Activated CD4-positive, alpha-beta T cell treated with anti-CD3 and anti-CD28 coated beads, Interleukin-2, amount 50 U/mL, for 4 hours (primary cell): ENCODE results near the gene KIAA0930.
"Not testable (repeated sequence)": the region's sequence is repeated elsewhere in the genome, so short reads cannot be mapped to it uniquely, and the experiment has no call there.

Experiments
- DNase-seq, 2 experiments: peaks; one replicate each; pipeline ENCODE4 v3.0.0-alpha.2; 2020

Gene KIAA0930

DNA sequence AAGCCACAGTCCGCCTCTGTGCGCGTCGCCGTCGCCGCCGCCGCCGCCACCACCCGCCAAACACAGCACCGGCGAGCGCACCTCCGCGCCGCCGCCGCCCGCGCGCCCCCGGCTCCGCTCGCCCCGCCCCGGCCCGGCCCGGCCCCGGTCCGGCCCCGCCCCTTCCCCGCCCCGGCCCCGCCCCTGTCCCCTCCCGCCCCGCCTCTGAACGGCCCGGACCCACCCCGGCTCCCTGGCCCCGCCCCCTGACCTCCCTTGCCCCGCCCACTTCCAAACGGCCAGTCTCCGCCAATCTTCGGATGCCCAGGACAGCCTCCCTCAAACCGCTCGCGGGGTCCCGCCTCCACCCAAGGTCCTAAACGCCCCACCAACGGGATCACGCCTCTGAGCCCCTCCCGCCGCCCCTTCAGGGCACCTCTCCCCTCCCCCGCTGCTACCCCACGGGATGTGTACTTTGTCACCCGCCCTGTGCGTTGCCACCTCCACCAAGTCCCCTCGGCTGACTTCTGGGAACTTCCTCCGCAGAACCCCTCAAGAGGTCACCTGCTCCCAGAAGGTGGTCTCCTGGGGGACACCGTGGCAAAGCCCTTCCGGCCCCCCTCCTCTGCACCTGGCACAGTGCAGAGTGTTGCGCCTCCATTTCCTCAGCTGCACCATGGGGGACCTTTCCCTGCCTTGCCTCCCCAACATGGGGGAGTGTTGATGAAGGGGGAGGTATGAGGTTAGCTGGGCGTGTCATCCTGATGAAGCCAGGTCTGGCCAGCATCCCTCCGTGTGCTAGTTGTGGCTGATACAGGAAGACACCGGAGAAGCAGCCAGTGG, at the start of gene KIAA0930:
KIAA0930 (minus strand) TSS at position 85 of the 822 bp plus-strand sequence. CDS start 191 bp downstream, outside the sequence.
- peak; percentile 73 to 75 for DNase-seq

- no peak for DNase-seq
These were observed 46.3 kb upstream of the KIAA0930 start for GRCh38 chr22:45286854-45287551.

- DNase-seq, result no peak
These were observed 44.8 kb upstream of the KIAA0930 start for GRCh38 chr22:45285263-45286058.

- DNase-seq, result peak; percentile 36 to 39
These were observed 44.1 kb upstream of the KIAA0930 start, which contains the start of gene UPK3A for GRCh38 chr22:45284705-45285262. Gene UPK3A (plus strand): TSS chr22:45284949. CDS start chr22:45285014, 65 bp downstream.

GRCh38 chr22:45281010-45281409, 40.3 kb upstream of the KIAA0930 start:
- no peak for DNase-seq

DNA sequence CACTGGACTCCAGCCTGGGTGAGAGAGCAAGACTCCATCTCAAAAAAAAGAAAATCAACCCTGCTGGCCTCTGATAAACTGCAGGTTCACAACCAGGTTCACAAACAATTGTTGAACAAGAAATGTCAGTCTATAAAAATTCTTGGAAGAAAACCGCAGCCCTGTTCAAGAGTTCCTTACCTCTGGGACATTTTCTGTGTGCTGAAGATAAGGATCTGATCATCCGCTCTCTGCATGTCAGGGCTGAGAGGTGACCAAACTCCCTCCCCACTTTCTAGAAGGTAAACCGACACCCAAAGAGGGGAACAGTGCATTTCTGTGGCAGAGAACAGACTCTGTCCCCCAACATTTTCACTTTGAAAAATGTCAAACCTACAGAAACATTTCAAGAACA, 39.9 kb upstream of the KIAA0930 start:
- no peak for DNase-seq

DNA sequence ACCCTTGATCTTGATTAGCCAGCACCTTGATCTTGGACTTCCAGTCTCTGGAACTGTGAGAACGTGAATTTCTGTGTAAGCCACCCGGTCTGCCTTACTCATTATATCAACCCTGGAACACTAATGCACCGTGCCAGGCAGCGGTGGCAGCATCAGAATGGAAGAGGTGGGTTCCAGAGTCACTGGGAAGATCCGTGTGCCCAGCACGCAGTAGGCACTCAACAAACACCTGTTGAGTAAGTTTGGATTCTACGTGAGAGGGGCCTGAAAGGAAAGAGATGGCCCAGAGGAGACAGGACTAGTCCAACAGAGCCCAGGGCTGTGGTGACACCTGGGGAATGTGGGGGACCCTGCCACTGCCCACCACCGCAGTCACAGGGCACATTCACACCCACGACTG, 37.4 kb upstream of the KIAA0930 start:
- DNase-seq, result no peak

DNA sequence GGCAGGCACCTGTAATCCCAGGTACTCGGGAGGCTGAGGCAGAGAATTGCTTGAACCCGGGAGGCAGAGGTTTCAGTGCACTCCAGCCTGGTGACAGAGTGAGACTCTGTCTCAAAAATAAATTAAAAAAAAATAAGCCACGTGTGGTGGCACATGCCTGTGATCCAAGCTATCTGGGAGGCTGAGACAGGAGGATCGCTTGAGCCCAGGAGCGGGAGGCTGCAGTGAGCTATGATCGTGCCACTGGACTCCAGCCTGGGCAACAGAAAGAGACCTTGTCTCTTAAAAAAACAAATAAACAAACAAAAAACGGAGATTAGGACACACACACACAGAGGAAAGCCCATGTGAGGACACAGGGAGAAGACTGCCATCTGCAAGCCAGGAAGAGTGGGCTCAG, 37.0 kb upstream of the KIAA0930 start:
- not testable (repeated sequence) for DNase-seq

- DNase-seq, result no peak
These were observed 35.9 kb upstream of the KIAA0930 start for GRCh38 chr22:45276507-45277105.

DNA sequence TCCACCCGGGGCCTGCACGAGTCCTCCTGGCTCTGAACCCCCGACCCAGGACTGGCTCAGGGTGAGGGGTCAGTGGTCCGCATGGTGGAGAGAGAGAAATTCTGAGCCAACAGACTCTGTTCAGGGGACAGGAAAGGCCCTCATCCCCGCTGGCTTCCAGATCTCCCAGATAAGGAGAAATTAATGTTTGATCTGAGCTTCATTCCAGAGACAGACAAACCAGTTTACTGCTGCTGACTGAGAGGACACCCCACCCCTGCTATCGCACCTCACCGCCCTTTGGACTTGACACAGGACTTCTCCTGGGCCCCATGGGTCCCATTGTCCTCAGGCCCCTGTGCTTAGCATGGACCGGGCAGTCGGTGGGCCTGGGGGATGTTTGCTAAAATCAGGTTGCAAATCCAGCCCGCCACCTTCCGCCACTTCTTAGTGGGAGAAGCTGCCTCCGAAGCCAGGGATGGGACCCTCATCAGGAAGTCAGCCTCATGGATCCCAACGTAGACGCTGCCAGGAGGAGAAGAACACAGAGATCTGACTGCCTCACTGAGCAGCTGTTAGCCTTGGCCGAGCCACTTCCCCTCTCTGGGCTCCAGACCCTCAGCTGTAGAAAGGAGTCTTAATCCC, 32.9 kb upstream of the KIAA0930 start:
- no peak for DNase-seq

GRCh38 chr22:45272498-45272897, 31.8 kb upstream of the KIAA0930 start:
- DNase-seq, result no peak

DNA sequence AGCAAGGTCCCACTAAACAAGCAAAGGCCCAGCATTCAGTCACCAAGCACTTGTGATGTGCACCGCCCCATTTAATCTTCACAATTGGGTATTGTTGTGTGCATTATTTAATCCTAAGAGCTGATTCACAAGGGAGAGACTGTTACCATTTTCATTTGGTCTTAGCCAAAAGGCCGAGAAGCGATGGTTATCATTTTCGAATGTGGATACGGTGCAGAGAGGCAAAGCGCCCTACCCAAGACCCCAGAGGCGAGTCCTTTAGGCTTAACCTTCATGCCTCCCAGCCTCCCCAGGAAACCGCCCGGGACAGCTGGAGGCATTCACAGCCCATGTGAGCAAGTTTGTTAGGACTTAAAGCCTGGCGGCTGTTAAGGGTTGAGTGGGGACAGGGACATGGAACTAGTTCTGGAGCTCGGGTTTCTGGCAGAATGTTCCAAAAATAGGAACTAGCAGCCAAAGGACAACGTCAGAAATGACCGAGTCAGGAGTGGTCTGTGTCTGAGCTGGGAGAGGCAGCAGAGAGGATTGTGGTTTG, 31.0 kb upstream of the KIAA0930 start:
- no peak for DNase-seq

GRCh38 chr22:45270095-45271020, 29.7 kb upstream of the KIAA0930 start:
- no peak for DNase-seq

- peak; percentile 80 to 83 for DNase-seq
These were observed 28.5 kb upstream of the KIAA0930 start for GRCh38 chr22:45268958-45269844.

GRCh38 chr22:45268167-45268957, 27.7 kb upstream of the KIAA0930 start:
- DNase-seq, result peak; percentile 8 to 11

DNA sequence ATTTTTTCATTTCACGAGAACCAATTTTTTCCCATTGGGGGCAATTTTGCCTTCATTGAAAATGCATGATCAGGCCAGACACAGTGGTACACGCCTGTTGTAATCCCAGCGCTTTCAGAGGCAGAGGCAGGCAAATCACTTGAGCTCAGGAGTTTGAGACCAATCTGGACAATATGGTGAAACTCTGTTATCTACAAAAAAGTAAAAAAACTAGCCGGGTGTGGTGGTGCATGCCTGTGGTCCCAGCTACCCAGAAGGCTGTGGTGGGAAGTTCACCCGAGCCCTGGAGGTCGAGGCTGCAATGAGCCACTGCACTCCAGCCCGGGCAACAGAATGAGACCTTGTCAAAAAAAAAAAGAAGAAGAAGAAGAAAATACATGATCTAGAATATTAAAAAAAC, 24.8 kb upstream of the KIAA0930 start:
- no peak for DNase-seq

- no peak for DNase-seq
These were observed 23.0 kb upstream of the KIAA0930 start for GRCh38 chr22:45263463-45264269.
